GM19351 (cell line): Measurements from ENCODE around the gene DAZAP1.

Experiments used
- ATAC-seq: cut with Tn5 transposase; IDR thresholded peaks from one replicate; pipeline ENCODE4 v1.9.1; 2021; ENCODE audit warnings: mild to moderate bottlenecking, moderate library complexity; ENCODE audit not compliant: unreplicated experiment

The DAZAP1 gene

GRCh38 chr19:1424192-1424955 lies 17.0 kb downstream of the DAZAP1 start:
- no peak for ATAC-seq

GRCh38 chr19:1425102-1425837 lies 17.9 kb downstream of the DAZAP1 start:
- ATAC-seq = no peak

- ATAC-seq = no peak
Observed at GRCh38 chr19:1425902-1426301, 18.5 kb downstream of the DAZAP1 start.

- ATAC-seq = no peak
Observed at GRCh38 chr19:1426736-1427135, 19.4 kb downstream of the DAZAP1 start.

- no peak for ATAC-seq
Observed at GRCh38 chr19:1427221-1427920, 20.0 kb downstream of the DAZAP1 start.

GRCh38 chr19:1428738-1429391 lies 21.5 kb downstream of the DAZAP1 start:
- ATAC-seq = no peak

GRCh38 chr19:1429750-1430149 lies 22.4 kb downstream of the DAZAP1 start:
- no peak for ATAC-seq

- ATAC-seq = no peak
Observed at GRCh38 chr19:1430246-1430645, 22.9 kb downstream of the DAZAP1 start.

GRCh38 chr19:1431759-1432506 lies 24.5 kb downstream of the DAZAP1 start:
- ATAC-seq = no peak

- ATAC-seq = no peak
Observed at GRCh38 chr19:1432507-1432887, 25.1 kb downstream of the DAZAP1 start.

GRCh38 chr19:1433119-1434039 lies 26.0 kb downstream of the DAZAP1 start:
- ATAC-seq = no peak

- no peak for ATAC-seq
Observed at GRCh38 chr19:1434040-1434366, 26.6 kb downstream of the DAZAP1 start.

- no peak for ATAC-seq
Observed at GRCh38 chr19:1434577-1435060, 27.2 kb downstream of the DAZAP1 start.

- no peak for ATAC-seq
Observed at GRCh38 chr19:1435378-1435989, 28.1 kb downstream of the DAZAP1 start.

- ATAC-seq = no peak
Observed at GRCh38 chr19:1437609-1438008, 30.2 kb downstream of the DAZAP1 start.

GRCh38 chr19:1438035-1438932 lies 30.9 kb downstream of the DAZAP1 start, which contains the start of gene RPS15:
Gene RPS15 (plus strand): TSS chr19:1438396. CDS start chr19:1438426, 30 bp downstream.
- peak; percentile 80 for ATAC-seq

GRCh38 chr19:1438933-1439354 lies 31.6 kb downstream of the DAZAP1 start:
- no peak for ATAC-seq
